Breast epithelium (tissue), 4 donors: Measurements from ENCODE around the gene WT1. TPM values are rescaled to one million over a fixed set of nuclear protein-coding genes. Genes with fewer than 3 reads are reported as not detected.

Experiments
- DNase-seq, 2 donors: peaks; one replicate each; pipeline ENCODE4 v3.0.0-alpha.2; 2019; ENCODE audit warnings: low spot score in 2 of 2
- H3K27ac ChIP-seq, 2 donors: fragments of 200-600 bp; sonication (generic) in 1 of 2; one replicate each; pipeline ENCODE4 v1.5.1; 2016 to 2019; ENCODE audit warnings: mild to moderate bottlenecking in 1 of 2
- H3K27me3 ChIP-seq, 2 donors: fragments of 200-600 bp; sonication (generic) in 1 of 2; one replicate each; pipeline versions ENCODE4 v1.5.1 to v1.6.0; 2017 to 2019; ENCODE audit warnings: control low read depth in 1 of 2, mild to moderate bottlenecking in 1 of 2
- H3K36me3 ChIP-seq: fragments of 200-600 bp; one replicate; pipeline ENCODE4 v1.5.1; 2019
- H3K4me1 ChIP-seq, 2 donors: fragments of 200-600 bp; sonication (generic); one replicate each; pipeline ENCODE4 v1.5.1; 2016 to 2019; ENCODE audit warnings: control low read depth in 1 of 2
- H3K4me3 ChIP-seq, 3 donors: fragments of 200-600 bp; sonication (generic); 1 replicate in 2 of 3; 2 replicates in 1 of 3; pipeline ENCODE4 v1.5.1; 2016 to 2019; ENCODE audit warnings: mild to moderate bottlenecking in 3 of 3, moderate library complexity in 2 of 3
- H3K9me3 ChIP-seq, 2 donors: fragments of 200-600 bp; sonication (generic) in 1 of 2; one replicate each; pipeline ENCODE4 v1.5.1; 2016 to 2019; ENCODE audit warnings: control low read depth in 1 of 2
- POLR2A ChIP-seq: fragments of 450-650 bp; IDR thresholded peaks from one replicate; pipeline ENCODE4 v1.6.1; 2016; ENCODE audit warnings: antibody characterized with exemption, mild to moderate bottlenecking, moderate library complexity
- POLR2AphosphoS5 ChIP-seq, 3 donors: sonication (generic); formaldehyde crosslinking; IDR thresholded peaks; one replicate each; pipeline ENCODE4 v1.6.1; 2017; ENCODE audit warnings: antibody characterized with exemption in 3 of 3
- intact Hi-C: fragments of 100-400 bp; cut with DNase I; formaldehyde crosslinking; loops from one replicate; pipeline ENCODE4 v1.15.1; 2023; ENCODE audit warnings: low total_unique reads
- total RNA-seq, 3 donors: library from RNA; depleted of rRNA; stranded (reverse); fragments of >200 nt; gene quantifications; one replicate each; pipeline ENCODE4 v1.1.0, GENCODE V29; 2016
- TF ChIP-seq, protein P1 (sequence below), 3 donors: fragments of 450-650 bp; IDR thresholded peaks; one replicate each; pipeline ENCODE4 v1.5.1; 2016 to 2017; ENCODE audit warnings: antibody characterized with exemption in 3 of 3, mild to moderate bottlenecking in 3 of 3, moderate library complexity in 3 of 3

Gene WT1
- total RNA-seq, 3 donors from 2014 or later: 0.66 to 11.6 TPM; not detected in 1

DNA sequence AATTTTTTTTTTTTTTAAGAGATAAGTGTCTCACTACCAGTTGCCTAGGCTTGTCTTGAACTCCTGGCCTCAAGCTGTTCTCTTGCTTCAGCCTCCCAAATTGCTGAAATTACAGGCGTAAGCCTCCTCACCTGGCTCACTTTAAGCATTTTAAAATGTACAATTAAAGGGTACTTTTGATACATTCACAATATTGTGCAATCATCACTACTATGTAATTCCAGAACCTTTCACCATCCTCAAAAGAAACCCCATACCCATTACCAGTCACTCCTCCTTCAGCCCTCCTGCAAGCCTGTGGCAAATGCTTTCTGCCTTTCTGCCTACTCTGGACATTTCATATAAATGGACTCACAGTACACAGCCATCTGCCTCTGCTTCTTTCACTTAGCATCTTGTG is 34.5 kb upstream of the WT1 start:
- intact Hi-C loops: no loop called here

DNA sequence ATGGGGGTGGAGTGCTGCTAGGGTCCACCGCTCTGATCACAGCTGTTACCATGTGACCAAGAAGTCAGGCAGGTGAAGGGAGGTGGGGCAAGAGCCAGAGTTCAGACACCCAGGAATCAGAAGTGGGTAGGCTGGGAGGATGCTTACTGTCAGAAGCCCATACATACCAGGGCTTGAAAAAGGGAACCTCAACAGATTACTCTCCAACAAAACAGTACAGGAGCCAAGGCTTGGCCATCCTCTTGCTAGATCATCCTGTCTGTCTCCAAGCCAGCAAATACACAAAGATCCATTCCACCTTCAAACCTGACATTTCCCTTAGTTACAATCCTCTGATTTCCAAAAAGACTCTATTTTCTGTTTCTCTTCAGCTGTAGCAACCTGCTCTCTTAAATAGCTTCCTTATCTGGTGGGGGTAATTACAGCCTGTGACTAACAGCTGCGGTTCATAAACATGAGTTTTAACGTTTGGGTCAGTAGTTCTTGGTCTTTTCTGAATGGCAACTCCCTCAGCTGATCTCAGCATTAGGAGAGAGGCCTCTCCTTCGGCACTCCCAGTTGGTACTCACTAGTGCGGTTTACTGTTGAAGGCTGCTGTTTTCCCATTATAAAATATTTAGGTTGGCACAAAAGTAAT is 31.1 kb upstream of the WT1 start:
- DNase-seq: no peak
- Histone ChIP-seq H3K4me1 (no peaks in the 10 kb centered on the region), H3K4me3 (no peak overlapping the region), H3K27ac (no peak overlapping the region), H3K36me3 (no peaks in the 10 kb centered on the region), H3K27me3 (no peaks in the 10 kb centered on the region), H3K9me3 (no peaks in the 10 kb centered on the region)
- intact Hi-C loops: no loop called here
- TF ChIP-seq, protein P1, sequence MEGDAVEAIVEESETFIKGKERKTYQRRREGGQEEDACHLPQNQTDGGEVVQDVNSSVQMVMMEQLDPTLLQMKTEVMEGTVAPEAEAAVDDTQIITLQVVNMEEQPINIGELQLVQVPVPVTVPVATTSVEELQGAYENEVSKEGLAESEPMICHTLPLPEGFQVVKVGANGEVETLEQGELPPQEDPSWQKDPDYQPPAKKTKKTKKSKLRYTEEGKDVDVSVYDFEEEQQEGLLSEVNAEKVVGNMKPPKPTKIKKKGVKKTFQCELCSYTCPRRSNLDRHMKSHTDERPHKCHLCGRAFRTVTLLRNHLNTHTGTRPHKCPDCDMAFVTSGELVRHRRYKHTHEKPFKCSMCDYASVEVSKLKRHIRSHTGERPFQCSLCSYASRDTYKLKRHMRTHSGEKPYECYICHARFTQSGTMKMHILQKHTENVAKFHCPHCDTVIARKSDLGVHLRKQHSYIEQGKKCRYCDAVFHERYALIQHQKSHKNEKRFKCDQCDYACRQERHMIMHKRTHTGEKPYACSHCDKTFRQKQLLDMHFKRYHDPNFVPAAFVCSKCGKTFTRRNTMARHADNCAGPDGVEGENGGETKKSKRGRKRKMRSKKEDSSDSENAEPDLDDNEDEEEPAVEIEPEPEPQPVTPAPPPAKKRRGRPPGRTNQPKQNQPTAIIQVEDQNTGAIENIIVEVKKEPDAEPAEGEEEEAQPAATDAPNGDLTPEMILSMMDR (IDR thresholded peaks at IDR 0.05): no peak
- TF ChIP-seq POLR2A (no peak), POLR2AphosphoS5 (IDR thresholded peaks at IDR 0.05) (no peak)

More for the DNA sequence above, 34.5 kb upstream of the WT1 start:
- DNase-seq: no peak
- no peaks in the 10 kb centered on the region for H3K9me3 ChIP-seq
- no peak overlapping the region for H3K27ac ChIP-seq
- no peaks in the 10 kb centered on the region for H3K36me3 ChIP-seq
- TF ChIP-seq, protein P1 (IDR thresholded peaks at IDR 0.05): no peak
- TF ChIP-seq POLR2A: no peak
- TF ChIP-seq POLR2AphosphoS5 (IDR thresholded peaks at IDR 0.05): no peak
- H3K4me1 ChIP-seq: no peaks in the 10 kb centered on the region
- no peaks in the 10 kb centered on the region for H3K27me3 ChIP-seq
- H3K4me3 ChIP-seq: no peak overlapping the region

DNA sequence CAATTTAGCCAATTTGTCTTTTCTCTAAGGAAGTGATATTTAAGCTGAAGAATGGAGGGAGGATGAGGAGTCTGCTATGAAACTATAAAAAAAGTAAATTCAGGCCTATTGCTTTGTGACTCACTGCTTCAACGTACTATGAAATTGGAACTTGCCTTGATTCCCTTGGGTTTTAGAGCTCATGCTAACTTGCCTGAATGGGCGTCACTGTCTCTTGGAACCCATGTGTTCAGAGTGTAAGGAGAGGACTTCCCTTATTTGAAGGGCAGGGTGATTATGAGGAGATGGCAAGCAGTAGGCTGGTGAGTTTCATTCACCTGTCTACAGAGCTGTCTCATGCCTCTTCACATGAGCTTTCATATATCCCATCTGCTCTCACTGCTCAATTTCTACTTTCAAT is 28.7 kb upstream of the WT1 start:
- Histone ChIP-seq H3K4me3 (no peak overlapping the region), H3K4me1 (no peaks in the 10 kb centered on the region), H3K36me3 (no peaks in the 10 kb centered on the region), H3K27ac (no peak overlapping the region), H3K9me3 (no peaks in the 10 kb centered on the region), H3K27me3 (no peaks in the 10 kb centered on the region)
- DNase-seq: no peak
- no peak for TF ChIP-seq POLR2A
- TF ChIP-seq, protein P1 (IDR thresholded peaks at IDR 0.05): no peak
- no peak for TF ChIP-seq POLR2AphosphoS5 (IDR thresholded peaks at IDR 0.05)
- intact Hi-C loops: no loop called here

DNA sequence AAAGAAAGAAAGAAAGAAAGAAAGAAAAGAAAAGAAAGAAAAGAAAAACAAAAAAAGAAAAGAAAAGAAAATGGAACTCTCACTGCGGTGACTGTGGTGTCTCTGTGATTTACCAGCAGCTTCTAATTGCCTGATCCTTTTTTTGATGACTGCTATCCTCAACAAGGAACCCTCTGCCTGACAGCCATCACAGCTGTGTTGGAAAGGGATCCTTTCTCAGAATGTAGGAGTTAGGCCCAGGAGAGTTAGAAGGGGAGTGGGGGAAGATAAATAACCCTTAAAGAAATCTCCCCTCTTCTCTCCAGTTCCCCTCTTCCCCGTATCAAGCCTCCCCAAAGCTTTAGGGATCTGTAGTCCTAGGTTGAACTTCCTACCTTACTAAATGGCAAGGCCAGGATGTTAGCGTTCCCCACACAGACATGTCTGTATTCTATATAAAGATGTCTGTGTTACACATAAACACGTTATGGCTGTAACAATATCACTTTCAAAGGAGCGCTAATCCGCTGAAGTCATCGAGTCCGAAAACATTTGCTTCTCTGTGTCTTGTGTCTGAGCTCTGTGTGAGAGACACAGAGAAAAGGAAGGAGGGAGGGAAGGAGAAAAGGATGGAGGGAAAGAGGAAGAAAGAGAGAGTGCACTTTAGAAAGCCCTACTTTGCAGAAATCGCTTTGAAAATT is 26.8 kb upstream of the WT1 start:
- H3K27me3 ChIP-seq: no peaks in the 10 kb centered on the region
- intact Hi-C loops: no loop called here
- H3K36me3 ChIP-seq: no peaks in the 10 kb centered on the region
- no peak overlapping the region for H3K4me3 ChIP-seq
- H3K27ac ChIP-seq: no peak overlapping the region
- TF ChIP-seq POLR2AphosphoS5 (IDR thresholded peaks at IDR 0.05): no peak
- no peak for TF ChIP-seq POLR2A
- TF ChIP-seq, protein P1 (IDR thresholded peaks at IDR 0.05): no peak
- DNase-seq: no peak
- H3K4me1 ChIP-seq: no peaks in the 10 kb centered on the region
- H3K9me3 ChIP-seq: no peaks in the 10 kb centered on the region

DNA sequence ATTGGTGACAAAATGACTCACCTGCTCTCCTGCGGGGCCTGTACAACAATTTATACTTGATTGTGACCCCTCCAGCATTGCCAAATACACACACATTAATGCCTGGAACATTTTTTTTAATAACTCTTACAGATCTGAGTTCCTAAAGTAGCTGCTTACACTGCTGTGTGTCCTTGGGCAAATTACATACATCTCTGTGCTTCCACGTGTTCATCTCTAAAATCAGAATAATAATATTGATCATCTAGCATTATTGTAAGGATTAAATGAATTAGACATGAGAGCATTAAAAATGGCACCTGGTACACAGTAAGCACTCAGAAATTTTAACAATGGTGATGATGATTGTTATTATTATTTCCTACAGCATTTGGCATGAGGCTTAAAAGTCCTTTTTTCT is 21.5 kb upstream of the WT1 start:
- Histone ChIP-seq H3K4me3 (no peak overlapping the region), H3K27me3 (no peaks in the 10 kb centered on the region), H3K9me3 (no peaks in the 10 kb centered on the region), H3K27ac (no peak overlapping the region), H3K4me1 (no peaks in the 10 kb centered on the region), H3K36me3 (no peaks in the 10 kb centered on the region)
- intact Hi-C loops: no loop called here
- no peak for TF ChIP-seq POLR2AphosphoS5 (IDR thresholded peaks at IDR 0.05)
- TF ChIP-seq POLR2A: no peak
- DNase-seq: no peak
